22Rv1 (cell line): Measurements from ENCODE around the gene MACC1.

Experiments
- H3K27ac ChIP-seq: fragments of 450-650 bp; 2 replicates; pipeline ENCODE4 v1.5.1; 2017
- ZFX ChIP-seq: fragments of 450-650 bp; IDR thresholded peaks from 2 replicates; pipeline ENCODE4 v1.6.1; 2017; ENCODE audit warnings: antibody characterized with exemption, borderline replicate concordance
- TF ChIP-seq, protein P1 (sequence below): fragments of 450-650 bp; IDR thresholded peaks from 2 replicates; pipeline ENCODE4 v1.5.1; 2017; ENCODE audit warnings: mild to moderate bottlenecking

Gene MACC1

DNA sequence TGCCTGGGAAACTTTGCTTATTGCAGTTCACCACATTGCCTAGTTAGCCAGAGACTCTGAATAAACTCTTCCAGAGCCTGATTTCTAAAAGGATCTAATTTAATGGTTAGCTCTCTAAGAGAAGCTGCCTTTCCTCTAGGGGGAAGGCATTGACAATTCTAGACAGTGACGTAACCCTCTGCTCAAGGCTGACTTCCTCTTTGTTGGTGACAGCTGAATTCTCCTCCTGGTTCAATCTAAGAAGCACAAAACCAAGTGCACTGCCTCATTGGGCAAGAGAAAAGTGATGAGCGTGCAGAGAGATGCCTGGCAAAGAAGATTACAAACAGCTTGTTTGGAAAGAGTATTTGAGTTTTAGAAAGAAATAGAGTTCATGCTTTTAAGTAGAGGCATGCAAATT, 102.7 kb downstream of the MACC1 start:
- TF ChIP-seq, protein P1, sequence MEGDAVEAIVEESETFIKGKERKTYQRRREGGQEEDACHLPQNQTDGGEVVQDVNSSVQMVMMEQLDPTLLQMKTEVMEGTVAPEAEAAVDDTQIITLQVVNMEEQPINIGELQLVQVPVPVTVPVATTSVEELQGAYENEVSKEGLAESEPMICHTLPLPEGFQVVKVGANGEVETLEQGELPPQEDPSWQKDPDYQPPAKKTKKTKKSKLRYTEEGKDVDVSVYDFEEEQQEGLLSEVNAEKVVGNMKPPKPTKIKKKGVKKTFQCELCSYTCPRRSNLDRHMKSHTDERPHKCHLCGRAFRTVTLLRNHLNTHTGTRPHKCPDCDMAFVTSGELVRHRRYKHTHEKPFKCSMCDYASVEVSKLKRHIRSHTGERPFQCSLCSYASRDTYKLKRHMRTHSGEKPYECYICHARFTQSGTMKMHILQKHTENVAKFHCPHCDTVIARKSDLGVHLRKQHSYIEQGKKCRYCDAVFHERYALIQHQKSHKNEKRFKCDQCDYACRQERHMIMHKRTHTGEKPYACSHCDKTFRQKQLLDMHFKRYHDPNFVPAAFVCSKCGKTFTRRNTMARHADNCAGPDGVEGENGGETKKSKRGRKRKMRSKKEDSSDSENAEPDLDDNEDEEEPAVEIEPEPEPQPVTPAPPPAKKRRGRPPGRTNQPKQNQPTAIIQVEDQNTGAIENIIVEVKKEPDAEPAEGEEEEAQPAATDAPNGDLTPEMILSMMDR, result no peak
- no peak for TF ChIP-seq ZFX
- no peak overlapping the region for H3K27ac ChIP-seq

DNA sequence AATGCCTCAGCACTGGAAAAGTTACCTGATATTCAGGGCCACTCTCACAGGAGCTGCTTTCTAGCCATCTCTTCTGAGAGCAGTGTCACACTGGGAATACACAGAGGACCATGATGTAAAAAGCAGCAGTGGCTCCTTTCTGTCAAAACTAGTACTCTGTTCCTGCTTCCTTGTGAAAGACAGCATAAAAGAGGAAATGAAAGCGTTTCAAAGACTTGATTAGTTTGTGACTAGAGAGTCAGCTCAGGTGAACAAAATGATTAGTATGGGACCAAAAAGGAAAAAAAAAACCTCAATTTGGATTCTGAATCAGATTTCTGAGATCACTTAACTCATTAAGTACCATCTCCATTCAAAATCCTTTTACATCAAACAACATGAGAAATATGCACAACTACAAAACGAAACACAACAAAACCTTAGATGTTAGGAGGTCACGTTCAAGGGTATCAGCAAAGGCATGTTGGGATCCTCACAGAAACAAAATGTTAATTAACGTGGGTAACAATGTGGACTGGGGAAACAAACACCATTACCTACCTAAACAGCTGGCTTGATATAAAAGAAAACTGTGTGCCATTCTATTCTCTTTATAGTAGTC, 103.7 kb downstream of the MACC1 start:
- no peak overlapping the region for H3K27ac ChIP-seq
- no peak for TF ChIP-seq ZFX

DNA sequence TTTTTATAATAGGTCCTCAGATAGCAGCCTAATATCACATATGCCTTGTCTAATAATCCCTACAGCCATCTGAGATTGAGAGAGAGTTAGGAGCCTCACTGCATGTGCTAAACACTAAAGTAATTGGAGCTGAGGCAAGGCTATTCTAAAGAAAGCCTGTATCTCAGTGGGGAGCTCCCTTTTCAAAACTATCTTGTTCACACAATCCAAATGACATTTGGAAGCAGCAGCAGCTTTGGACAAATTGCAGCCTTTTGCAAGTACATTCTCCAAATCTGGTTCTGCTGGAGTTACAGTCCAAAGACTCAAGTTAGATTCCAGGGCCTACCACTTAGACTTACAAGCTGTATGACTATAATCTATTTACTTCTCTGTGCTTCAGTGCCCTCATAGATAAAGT, 104.5 kb downstream of the MACC1 start:
- H3K27ac ChIP-seq, result no peak overlapping the region
- no peak for TF ChIP-seq ZFX
- TF ChIP-seq, protein P1, result no peak

DNA sequence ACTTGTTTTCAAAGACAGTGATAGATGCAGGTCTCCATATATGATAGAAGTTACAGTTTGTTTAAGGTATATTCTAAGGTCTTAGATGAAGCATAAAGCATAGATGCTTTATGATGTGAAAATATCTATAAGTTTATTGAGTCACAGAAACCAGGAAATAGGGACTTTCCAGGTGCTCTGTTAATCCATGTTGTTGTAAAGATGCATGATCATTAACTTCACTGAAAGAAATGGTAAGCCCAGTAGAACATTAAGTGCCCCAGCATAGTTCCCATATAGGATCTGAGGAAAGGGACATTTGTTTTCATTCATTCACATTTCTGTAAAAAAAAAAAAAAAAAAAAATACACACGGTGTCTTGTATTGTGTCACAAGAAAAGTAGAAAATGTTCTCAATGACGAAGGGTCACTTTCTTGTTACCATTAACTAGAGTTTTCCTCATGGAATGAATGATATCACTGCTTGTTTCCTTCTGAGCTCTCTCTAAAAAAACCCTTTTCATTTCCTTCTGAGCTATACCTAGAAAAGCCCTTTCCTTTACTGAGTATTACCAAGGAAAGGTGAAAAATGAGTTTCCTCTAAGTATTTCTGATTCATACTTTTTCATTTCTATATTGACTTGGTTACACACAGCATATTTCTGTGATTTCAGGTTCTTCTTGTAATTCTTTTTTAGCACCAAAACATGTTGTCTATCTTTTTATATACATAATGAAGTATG, 105.2 kb downstream of the MACC1 start:
- TF ChIP-seq, protein P1, result no peak
- no peak for TF ChIP-seq ZFX
- no peak overlapping the region for H3K27ac ChIP-seq

DNA sequence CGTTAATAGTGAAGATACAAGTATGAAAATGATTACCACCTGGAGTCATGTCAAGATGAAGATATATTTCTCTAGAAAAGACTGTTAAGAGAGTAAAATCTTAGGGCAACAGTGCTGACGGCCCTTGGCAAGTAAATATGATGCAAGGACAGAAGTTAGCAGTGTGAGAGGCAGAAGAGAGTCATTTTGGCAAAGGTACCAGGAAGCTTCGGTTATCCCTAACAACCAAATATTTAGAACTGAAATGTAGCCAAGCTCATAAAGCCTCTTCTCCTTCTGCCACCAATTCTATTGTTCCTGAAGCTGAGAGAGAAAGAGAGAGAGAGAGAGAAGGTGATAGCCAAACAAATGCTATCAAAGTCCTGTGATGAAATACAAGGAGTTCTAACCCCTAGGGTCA, 109.6 kb downstream of the MACC1 start:
- H3K27ac ChIP-seq, result peak overlapping the region; percentile 45
- TF ChIP-seq, protein P1, result no peak
- no peak for TF ChIP-seq ZFX

DNA sequence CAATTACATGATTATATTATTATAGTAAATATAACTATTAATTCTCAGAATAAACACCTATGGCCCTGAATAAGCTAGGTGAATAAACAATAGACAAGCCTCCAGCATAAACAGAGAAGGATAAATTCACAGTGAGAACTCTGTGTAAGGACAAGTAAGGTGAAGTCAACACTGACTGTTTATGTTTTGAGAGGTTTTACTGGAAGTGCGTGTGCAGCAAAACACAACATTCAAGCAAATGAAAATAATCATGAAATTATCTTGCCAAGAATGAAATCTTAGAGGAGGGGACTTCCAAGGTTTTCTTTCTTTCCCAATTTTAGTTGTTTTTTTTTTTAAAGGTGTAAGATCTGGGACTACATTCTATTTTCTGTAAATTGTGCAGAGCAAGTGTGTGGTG, 112.5 kb downstream of the MACC1 start:
- peak overlapping the region; percentile 53 for H3K27ac ChIP-seq
- no peak for TF ChIP-seq ZFX

DNA sequence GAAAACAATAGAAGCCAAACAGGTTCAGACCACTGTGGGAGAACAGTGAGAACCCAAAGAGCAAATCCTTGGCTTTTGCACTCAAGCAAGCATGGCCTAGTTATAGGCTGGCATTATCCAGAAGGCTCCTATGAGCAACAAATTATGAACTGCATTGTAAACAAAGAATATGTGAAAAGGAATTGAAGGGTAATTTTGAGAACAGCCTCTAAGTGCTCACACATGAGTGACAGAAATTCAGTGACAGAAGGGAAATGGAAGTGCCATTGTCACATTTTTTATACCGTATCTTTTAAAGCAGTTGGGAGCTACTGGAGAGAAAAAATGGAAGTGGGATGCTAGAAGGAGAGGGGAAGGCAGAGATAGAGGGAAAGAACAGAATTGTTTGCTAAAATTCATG, 114.2 kb downstream of the MACC1 start:
- no peak overlapping the region for H3K27ac ChIP-seq
- TF ChIP-seq ZFX, result no peak
- TF ChIP-seq, protein P1, result no peak

DNA sequence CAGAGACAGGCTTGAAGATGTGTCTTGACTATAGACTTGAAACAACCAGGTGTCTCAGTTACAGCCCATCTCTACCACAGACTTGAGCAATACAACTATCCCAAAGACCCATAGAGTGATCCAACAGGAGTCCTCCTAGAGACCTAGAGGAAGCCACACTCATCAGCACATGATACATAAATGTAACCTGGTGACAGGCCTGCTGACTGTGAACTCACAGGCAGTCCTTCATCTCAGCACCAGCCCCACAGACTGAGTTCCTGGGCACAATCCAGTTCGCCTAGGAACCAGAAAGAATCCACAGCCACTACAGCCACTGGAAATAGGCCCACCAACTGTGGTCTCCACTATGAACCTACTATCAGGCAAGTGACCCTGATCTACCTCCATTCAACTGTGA, 121.3 kb downstream of the MACC1 start:
- TF ChIP-seq ZFX, result no peak
- TF ChIP-seq, protein P1, result no peak
- no peak overlapping the region for H3K27ac ChIP-seq
